GM15510 (cell line): ENCODE results near the gene DSTN.

Source experiments
- POLR2A ChIP-seq: IDR thresholded peaks from 3 replicates; pipeline ENCODE4 v1.6.1; 2011; ENCODE audit warnings: borderline replicate concordance; ENCODE audit not compliant: insufficient read length; ENCODE audit errors: extremely low read depth

DSTN gene

GRCh38 chr20:17611540-17612286 lies 41.8 kb downstream of the DSTN start:
- no peak for TF ChIP-seq POLR2A

GRCh38 chr20:17612287-17612991 lies 42.6 kb downstream of the DSTN start:
- TF ChIP-seq POLR2A: no peak

- TF ChIP-seq POLR2A: no peak
These were observed 43.1 kb downstream of the DSTN start for GRCh38 chr20:17612992-17613327.

- TF ChIP-seq POLR2A: no peak
These were observed 43.7 kb downstream of the DSTN start for GRCh38 chr20:17613328-17614175.

- TF ChIP-seq POLR2A: no peak
These were observed 44.4 kb downstream of the DSTN start for GRCh38 chr20:17614176-17614811.

GRCh38 chr20:17614812-17615644 lies 45.2 kb downstream of the DSTN start:
- no peak for TF ChIP-seq POLR2A

- no peak for TF ChIP-seq POLR2A
These were observed 46.0 kb downstream of the DSTN start for GRCh38 chr20:17615645-17616479.

- no peak for TF ChIP-seq POLR2A
These were observed 46.8 kb downstream of the DSTN start for GRCh38 chr20:17616480-17617211.

GRCh38 chr20:17617212-17617867 lies 47.5 kb downstream of the DSTN start:
- TF ChIP-seq POLR2A: no peak

- no peak for TF ChIP-seq POLR2A
These were observed 48.2 kb downstream of the DSTN start for GRCh38 chr20:17617868-17618672.

- TF ChIP-seq POLR2A: no peak
These were observed 48.8 kb downstream of the DSTN start for GRCh38 chr20:17618673-17619013.
